H1 (cell line): ENCODE measurements around the gene RNF186. TPM values are rescaled to one million over a fixed set of nuclear protein-coding genes. Genes with fewer than 3 reads are reported as not detected.

Source experiments
- CTCF ChIA-PET: fragments of 300-600 bp; sonication (Branson Sonifier 250); formaldehyde crosslinking; loops from one replicate; lab custom pipeline; 2021; ENCODE audit not compliant: partially characterized antibody; lab: Charles Lee
- POLR2A ChIA-PET: fragments of 300-600 bp; sonication (Branson Sonifier 250); formaldehyde crosslinking; loops from one replicate; lab custom pipeline; 2021; ENCODE audit warnings: inconsistent platforms; ENCODE audit not compliant: partially characterized antibody; lab: Charles Lee
- DNase-seq, 2 experiments: peaks; one replicate each; pipeline versions ENCODE4 v3.0.0 to v3.0.0-alpha.2; 2010 to 2022; ENCODE audit warnings: low spot score in 2 of 2, low read depth in 1 of 2, mixed read lengths in 1 of 2
- FAIRE-seq: peaks from 2 replicates; lab custom pipeline; 2011; peaks lifted over from hg19 to GRCh38; lab: Jason Lieb, UNC
- H2AFZ ChIP-seq: 2 replicates; pipeline ENCODE4 v1.8.1; 2012; ENCODE audit warnings: low read length, inconsistent platforms
- H2AK5ac ChIP-seq: 2 replicates; pipeline ENCODE4 v1.6.1; 2013; ENCODE audit warnings: low read depth, low read length
- H2BK120ac ChIP-seq: replicated peaks from 2 replicates; pipeline ENCODE3; 2013; ENCODE audit warnings: low read depth, low read length, inconsistent platforms
- H2BK12ac ChIP-seq: 2 replicates; pipeline ENCODE4 v1.6.1; 2013; ENCODE audit warnings: low read depth, low read length
- H2BK15ac ChIP-seq: 2 replicates; pipeline ENCODE4 v1.6.1; 2013; ENCODE audit warnings: low read length
- H2BK20ac ChIP-seq: 2 replicates; pipeline ENCODE4 v1.6.1; 2013; ENCODE audit warnings: low read length
- H2BK5ac ChIP-seq: 2 replicates; pipeline ENCODE4 v1.6.1; 2013; ENCODE audit warnings: low read depth, low read length
- H3K14ac ChIP-seq: 2 replicates; pipeline ENCODE4 v1.6.1; 2013; ENCODE audit warnings: inconsistent platforms; ENCODE audit not compliant: insufficient read length
- H3K18ac ChIP-seq: 2 replicates; pipeline ENCODE4 v1.6.1; 2013; ENCODE audit warnings: low read length; ENCODE audit errors: extremely low read depth
- H3K23ac ChIP-seq: 2 replicates; pipeline ENCODE4 v1.6.1; 2013; ENCODE audit warnings: inconsistent platforms; ENCODE audit not compliant: insufficient read length
- H3K23me2 ChIP-seq: 2 replicates; pipeline ENCODE4 v1.6.1; 2013; ENCODE audit warnings: low read depth, low read length
- H3K27ac ChIP-seq: 2 replicates; pipeline ENCODE4 v1.6.1; 2011; ENCODE audit warnings: low read depth, low read length, inconsistent platforms
- H3K27me3 ChIP-seq, 4 experiments: replicated peaks in 1 of 4; 1 replicate in 1 of 4; 2 replicates in 3 of 4; pipeline versions ENCODE4 v1.6.1 to v1.8.1; 2011 to 2013; ENCODE audit warnings: low read length in 3 of 4, mild to moderate bottlenecking in 3 of 4, inconsistent platforms in 2 of 4, mixed read lengths in 2 of 4, moderate library complexity in 1 of 4; ENCODE audit not compliant: control insufficient read depth in 3 of 4, insufficient read depth in 3 of 4; ENCODE audit errors: extremely low read depth in 1 of 4
- H3K36me3 ChIP-seq, 4 experiments: 2 replicates each; pipeline versions ENCODE4 v1.6.1 to v1.8.1; 2011 to 2013; ENCODE audit warnings: mild to moderate bottlenecking in 4 of 4, low read length in 3 of 4, moderate library complexity in 2 of 4, control low read depth in 1 of 4, inconsistent platforms in 1 of 4; ENCODE audit not compliant: insufficient read depth in 4 of 4, control insufficient read depth in 2 of 4
- H3K4ac ChIP-seq: replicated peaks from 2 replicates; pipeline ENCODE3; 2013; ENCODE audit warnings: low read length, low read depth, mixed read lengths, inconsistent platforms; ENCODE audit not compliant: insufficient read length
- H3K4me1 ChIP-seq, 4 experiments: replicated peaks in 1 of 4; 1 replicate in 1 of 4; 2 replicates in 3 of 4; pipeline versions ENCODE4 v1.6.1 to v1.8.1; 2011 to 2013; ENCODE audit warnings: low read length in 3 of 4, inconsistent platforms in 2 of 4, mixed read lengths in 1 of 4; ENCODE audit not compliant: insufficient read depth in 4 of 4, control insufficient read depth in 3 of 4
- H3K4me2 ChIP-seq, 2 experiments: 2 replicates each; pipeline versions ENCODE4 v1.6.1 to v1.8.1; 2011 to 2013; ENCODE audit warnings: low read depth in 2 of 2, low read length in 2 of 2, control low read depth in 1 of 2, inconsistent platforms in 1 of 2, mild to moderate bottlenecking in 1 of 2; ENCODE audit not compliant: insufficient read depth in 1 of 2
- H3K4me3 ChIP-seq, 4 experiments: fragments of 200-600, 300-600 bp in 1 of 4; sonication (generic), shearing (Covaris generic), sonication (Bioruptor Twin) in 1 of 4; 2 replicates each; pipeline versions ENCODE4 v1.5.1 to v1.8.1; 2011 to 2016; ENCODE audit warnings: low read length in 4 of 4, low read depth in 3 of 4, control low read depth in 2 of 4, inconsistent platforms in 2 of 4, mild to moderate bottlenecking in 2 of 4, mixed read lengths in 1 of 4, moderate library complexity in 1 of 4; ENCODE audit not compliant: insufficient read depth in 2 of 4; ENCODE audit errors: extremely low read depth in 1 of 4
- H3K56ac ChIP-seq: replicated peaks from 2 replicates; pipeline ENCODE3; 2013; ENCODE audit warnings: low read depth, mild to moderate bottlenecking, mixed read lengths, low read length, inconsistent platforms; ENCODE audit not compliant: insufficient read length
- H3K79me1 ChIP-seq: 2 replicates; pipeline ENCODE4 v1.6.1; 2013; ENCODE audit warnings: low read depth, low read length, control low read depth
- H3K79me2 ChIP-seq, 2 experiments: 2 replicates each; pipeline versions ENCODE4 v1.6.1 to v1.8.1; 2012 to 2013; ENCODE audit warnings: low read length in 2 of 2, mild to moderate bottlenecking in 2 of 2, inconsistent platforms in 1 of 2; ENCODE audit not compliant: insufficient read depth in 2 of 2, control insufficient read depth in 1 of 2
- H3K9ac ChIP-seq, 4 experiments: replicated peaks in 1 of 4; 1 replicate in 1 of 4; 2 replicates in 3 of 4; pipeline versions ENCODE4 v1.6.1 to v1.8.1; 2011 to 2013; ENCODE audit warnings: low read depth in 3 of 4, low read length in 3 of 4, control low read depth in 2 of 4, mild to moderate bottlenecking in 2 of 4, moderate library complexity in 2 of 4, inconsistent platforms in 1 of 4; ENCODE audit errors: extremely low read depth in 1 of 4
- H3K9me3 ChIP-seq, 2 experiments: 2 replicates each; pipeline versions ENCODE4 v1.6.1 to v1.8.1; 2012 to 2013; ENCODE audit warnings: mild to moderate bottlenecking in 2 of 2, moderate library complexity in 2 of 2, control low read depth in 1 of 2, inconsistent platforms in 1 of 2, low read depth in 1 of 2, low read length in 1 of 2, mixed read lengths in 1 of 2; ENCODE audit not compliant: insufficient read depth in 2 of 2
- H4K20me1 ChIP-seq, 2 experiments: replicated peaks in 1 of 2; 2 replicates each; pipeline versions ENCODE3 to v1.8.1; 2011 to 2013; ENCODE audit warnings: inconsistent platforms in 2 of 2, low read length in 2 of 2, mild to moderate bottlenecking in 1 of 2; ENCODE audit not compliant: insufficient read depth in 2 of 2, control insufficient read depth in 1 of 2
- H4K5ac ChIP-seq: 2 replicates; pipeline ENCODE4 v1.6.1; 2013; ENCODE audit warnings: low read length, low read depth, mixed read lengths, inconsistent platforms; ENCODE audit not compliant: insufficient read length
- H4K8ac ChIP-seq: 2 replicates; pipeline ENCODE4 v1.8.0; 2013; ENCODE audit warnings: mild to moderate bottlenecking, moderate library complexity, low read length, inconsistent platforms; ENCODE audit not compliant: insufficient read depth; ENCODE audit errors: extremely low read depth
- H4K91ac ChIP-seq: replicated peaks from 2 replicates; pipeline ENCODE3; 2013; ENCODE audit warnings: low read length, mixed read lengths, inconsistent platforms; ENCODE audit not compliant: insufficient read length
- CTCF ChIP-seq, 3 experiments: IDR thresholded peaks; 1 replicate in 2 of 3; 2 replicates in 1 of 3; pipeline versions ENCODE4 v1.5.1 to v1.6.1; 2011; ENCODE audit warnings: low read length in 3 of 3, mild to moderate bottlenecking in 3 of 3, inconsistent platforms in 2 of 3, low read depth in 1 of 3, moderate library complexity in 1 of 3; ENCODE audit not compliant: insufficient read depth in 1 of 3; ENCODE audit errors: control extremely low read depth in 1 of 3
- EGR1 ChIP-seq: IDR thresholded peaks from 2 replicates; pipeline ENCODE4 v1.6.1; 2011; ENCODE audit warnings: low read depth, low read length, borderline replicate concordance
- MAX ChIP-seq: IDR thresholded peaks from 2 replicates; pipeline ENCODE4 v1.6.1; 2012; ENCODE audit warnings: inconsistent platforms
- POLR2AphosphoS5 ChIP-seq: IDR thresholded peaks from 2 replicates; pipeline ENCODE4 v1.6.1; 2011; ENCODE audit warnings: low read depth, low read length
- POU5F1 ChIP-seq: IDR thresholded peaks from 2 replicates; pipeline ENCODE4 v1.6.1; 2011; ENCODE audit warnings: low read depth, mild to moderate bottlenecking, low read length, moderate library complexity
- WGBS, 2 experiments: shearing (Covaris generic) in 1 of 2; methylation state at CpG; one replicate each; pipeline versions ENCODE4 v1.1.6 to v1.1.7; 2013 to 2015; ENCODE audit warnings: low lambda C conversion rate in 2 of 2, mixed read lengths in 2 of 2, inconsistent platforms in 1 of 2, low coverage in 1 of 2, missing lambda C conversion rate in 1 of 2; ENCODE audit not compliant: insufficient replicate concordance in 2 of 2, insufficient coverage in 1 of 2, insufficient read length in 1 of 2; ENCODE audit errors: extremely low coverage in 1 of 2, missing lambda C conversion rate in 1 of 2; 5-methylcytosine and 5-hydroxymethylcytosine counted together
- polyA plus RNA-seq, 7 experiments: library from polyadenylated mRNA; depleted of rRNA in 3 of 7; stranded (reverse) in 5 of 7; unstranded in 2 of 7; fragments of >200 nt in 5 of 7; fragments of 200-250 nt in 2 of 7; gene quantifications; 1 replicate in 5 of 7; 2 replicates in 1 of 7; 4 replicates in 1 of 7; pipeline versions ENCODE4 v1.2.1 to v1.2.3, GENCODE V29; 2011 to 2013; ENCODE audit warnings: missing spikeins in 2 of 7, mixed read lengths in 2 of 7
- total RNA-seq: library from RNA; stranded (reverse); fragmentation: NEBNext Ultra II Directional; extraction: Animal tissue kit (Norgen Biotek cat#: 25700); gene quantifications from 2 replicates; pipeline ENCODE4 v1.2.1, GENCODE V29; 2021

The RNF186 gene
- total and polyA plus RNA-seq, 2 of the 8 experiments (the other 6 are each of a cell fraction or from before 2014, with no cell fraction given) = not detected

GRCh38 chr1:19824036-19824435 lies 9.0 kb upstream of the RNF186 start:
- Histone ChIP-seq H2AFZ (no peak overlapping the region), H3K36me3 (no peaks in the 10 kb centered on the region), H3K14ac (no peak overlapping the region), H4K8ac (no peak overlapping the region), H3K27me3 (no peaks in the 10 kb centered on the region; a peak in 2 of 7 replicates), H2BK5ac (no peak overlapping the region), H2BK120ac (no peak overlapping the region), H3K79me2 (no peaks in the 10 kb centered on the region), H3K23me2 (no peaks in the 10 kb centered on the region), H3K4me3 (no peak overlapping the region), H2AK5ac (no peak overlapping the region), H4K5ac (no peak overlapping the region), H3K4me2 (no peak overlapping the region), H3K56ac (no peak overlapping the region), H3K9me3 (no peaks in the 10 kb centered on the region), H2BK15ac (no peak overlapping the region), H3K79me1 (no peaks in the 10 kb centered on the region), H3K18ac (no peak overlapping the region), H2BK20ac (no peak overlapping the region), H3K9ac (no peak overlapping the region), H3K27ac (no peak overlapping the region), H3K23ac (no peak overlapping the region), H2BK12ac (no peak overlapping the region), H4K91ac (no peak overlapping the region), H3K4ac (no peak overlapping the region), H3K4me1 (no peaks in the 10 kb centered on the region; a peak in 3 of 7 replicates), H4K20me1 (no peaks in the 10 kb centered on the region)
- 96% methylated on average over 5 of the region's 5 CpGs; no CpG with 5 or more reads in 1 of the 2 experiments for WGBS, 2 experiments
- DNase-seq (no peak), FAIRE-seq (no peak)
- ChIA-PET POLR2A (no interaction called here), CTCF (interaction anchor here (0.8 to 4.6 kb wide), 7 partner anchors 10 to 62 kb away, joined by 3 to 21 read pairs (median 4); no protein-coding TSS in a partner anchor)
- TF ChIP-seq POU5F1 = no peak
- TF ChIP-seq CTCF (IDR thresholded peaks at IDR 0.05; ENCODE audit: control extremely low read depth in 1 of 3, insufficient read depth in 1 of 3, low read depth in 1 of 3, low read length in 3 of 3) = no peak
- TF ChIP-seq MAX = no peak
- no peak for TF ChIP-seq POLR2AphosphoS5
- no peak for TF ChIP-seq EGR1
